GM21528 (cell line): ENCODE results near the gene TBX20.
"Not testable (repeated sequence)": the region's sequence is repeated elsewhere in the genome, so short reads cannot be mapped to it uniquely, and the experiment has no call there.

Source experiments
- ATAC-seq: cut with Tn5 transposase; IDR thresholded peaks from one replicate; pipeline ENCODE4 v1.9.1; 2021; ENCODE audit warnings: mild to moderate bottlenecking, moderate library complexity; ENCODE audit not compliant: unreplicated experiment, low FRiP score

Gene TBX20

GRCh38 chr7:35228496-35229051, 25.3 kb downstream of the TBX20 start:
- ATAC-seq = peak; percentile 44

GRCh38 chr7:35227438-35227837, 26.5 kb downstream of the TBX20 start:
- ATAC-seq = not testable (repeated sequence)

- ATAC-seq = not testable (repeated sequence)
Measured at GRCh38 chr7:35222445-35222844, 31.5 kb downstream of the TBX20 start.

GRCh38 chr7:35220176-35220575, 33.7 kb downstream of the TBX20 start:
- ATAC-seq = not testable (repeated sequence)

- ATAC-seq = not testable (repeated sequence)
Measured at GRCh38 chr7:35216033-35216432, 37.9 kb downstream of the TBX20 start.

- ATAC-seq = not testable (repeated sequence)
Measured at GRCh38 chr7:35215063-35215462, 38.8 kb downstream of the TBX20 start.

- ATAC-seq = not testable (repeated sequence)
Measured at GRCh38 chr7:35206924-35207323, 47.0 kb downstream of the TBX20 start.

- not testable (repeated sequence) for ATAC-seq
Measured at GRCh38 chr7:35204850-35205249, 49.0 kb downstream of the TBX20 start.

GRCh38 chr7:35204031-35204430, 49.9 kb downstream of the TBX20 start:
- not testable (repeated sequence) for ATAC-seq

- not testable (repeated sequence) for ATAC-seq
Measured at GRCh38 chr7:35202353-35202752, 51.5 kb downstream of the TBX20 start.

GRCh38 chr7:35200170-35200569, 53.7 kb downstream of the TBX20 start:
- not testable (repeated sequence) for ATAC-seq

- not testable (repeated sequence) for ATAC-seq
Measured at GRCh38 chr7:35198370-35199140, 55.3 kb downstream of the TBX20 start.

- not testable (repeated sequence) for ATAC-seq
Measured at GRCh38 chr7:35191571-35191970, 62.3 kb downstream of the TBX20 start.

GRCh38 chr7:35190146-35190773, 63.6 kb downstream of the TBX20 start:
- not testable (repeated sequence) for ATAC-seq

GRCh38 chr7:35186751-35187150, 67.1 kb downstream of the TBX20 start:
- not testable (repeated sequence) for ATAC-seq

GRCh38 chr7:35185908-35186731, 67.8 kb downstream of the TBX20 start:
- no peak for ATAC-seq

GRCh38 chr7:35185578-35185907, 68.4 kb downstream of the TBX20 start:
- ATAC-seq = not testable (repeated sequence)

GRCh38 chr7:35184961-35185360, 68.9 kb downstream of the TBX20 start:
- not testable (repeated sequence) for ATAC-seq

- not testable (repeated sequence) for ATAC-seq
Measured at GRCh38 chr7:35183873-35184503, 69.9 kb downstream of the TBX20 start.

- not testable (repeated sequence) for ATAC-seq
Measured at GRCh38 chr7:35180665-35181064, 73.2 kb downstream of the TBX20 start.
